Ishikawa (cell line): ENCODE measurements around the gene USP46.

Source experiments
- CEBPB ChIP-seq: IDR thresholded peaks from 2 replicates; pipeline ENCODE4 v1.6.1; 2012
- CREB1 ChIP-seq: IDR thresholded peaks from 2 replicates; pipeline ENCODE4 v1.6.1; 2012; ENCODE audit warnings: low read depth
- EGR1 ChIP-seq: IDR thresholded peaks from 2 replicates; pipeline ENCODE4 v1.6.1; 2012
- EP300 ChIP-seq: IDR thresholded peaks from 2 replicates; pipeline ENCODE4 v1.6.1; 2012; ENCODE audit warnings: borderline replicate concordance
- FOXM1 ChIP-seq: IDR thresholded peaks from 2 replicates; pipeline ENCODE4 v1.6.1; 2012; ENCODE audit warnings: low read depth, borderline replicate concordance
- NFIC ChIP-seq: IDR thresholded peaks from 2 replicates; pipeline ENCODE4 v1.6.1; 2012
- RAD21 ChIP-seq: IDR thresholded peaks from 2 replicates; pipeline ENCODE4 v1.6.1; 2012; ENCODE audit warnings: low read depth
- REST ChIP-seq: IDR thresholded peaks from 2 replicates; pipeline ENCODE4 v1.6.1; 2012; ENCODE audit warnings: low read depth, mild to moderate bottlenecking
- TAF1 ChIP-seq: IDR thresholded peaks from 2 replicates; pipeline ENCODE4 v1.6.1; 2012; ENCODE audit warnings: low read depth, mild to moderate bottlenecking
- TCF12 ChIP-seq: IDR thresholded peaks from 2 replicates; pipeline ENCODE4 v1.6.1; 2012; ENCODE audit warnings: low read depth
- TEAD4 ChIP-seq: IDR thresholded peaks from 2 replicates; pipeline ENCODE4 v1.6.1; 2012
- YY1 ChIP-seq: IDR thresholded peaks from 2 replicates; pipeline ENCODE4 v1.6.1; 2012; ENCODE audit warnings: low read depth
- ZBTB7A ChIP-seq: IDR thresholded peaks from 2 replicates; pipeline ENCODE4 v1.6.1; 2012; ENCODE audit warnings: low read depth
- TF ChIP-seq, protein P1 (sequence below): IDR thresholded peaks from 2 replicates; pipeline ENCODE4 v1.6.1; 2012
- TF ChIP-seq, protein P2 (sequence below): IDR thresholded peaks from 2 replicates; pipeline ENCODE4 v1.6.1; 2012

USP46 gene

GRCh38 chr4:52627876-52628275 is 31.2 kb downstream of the USP46 start:
- TF ChIP-seq, protein P1, sequence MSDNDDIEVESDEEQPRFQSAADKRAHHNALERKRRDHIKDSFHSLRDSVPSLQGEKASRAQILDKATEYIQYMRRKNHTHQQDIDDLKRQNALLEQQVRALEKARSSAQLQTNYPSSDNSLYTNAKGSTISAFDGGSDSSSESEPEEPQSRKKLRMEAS = no peak
- TF ChIP-seq TEAD4 = no peak
- no peak for TF ChIP-seq RAD21

GRCh38 chr4:52625216-52625615 is 33.9 kb downstream of the USP46 start:
- TF ChIP-seq YY1 = no peak
- TF ChIP-seq ZBTB7A = no peak
- TF ChIP-seq TEAD4 = no peak
- no peak for TF ChIP-seq CREB1
- no peak for TF ChIP-seq NFIC
- TF ChIP-seq, protein P1 = no peak
- no peak for TF ChIP-seq EGR1
- no peak for TF ChIP-seq REST
- TF ChIP-seq CEBPB = no peak

- TF ChIP-seq TEAD4 = no peak
These were observed 36.5 kb downstream of the USP46 start for GRCh38 chr4:52622564-52622963.

GRCh38 chr4:52621567-52621966 is 37.5 kb downstream of the USP46 start:
- TF ChIP-seq TCF12 = no peak
- TF ChIP-seq CREB1 = no peak
- no peak for TF ChIP-seq YY1
- no peak for TF ChIP-seq REST
- no peak for TF ChIP-seq FOXM1
- TF ChIP-seq EGR1 = no peak

DNA sequence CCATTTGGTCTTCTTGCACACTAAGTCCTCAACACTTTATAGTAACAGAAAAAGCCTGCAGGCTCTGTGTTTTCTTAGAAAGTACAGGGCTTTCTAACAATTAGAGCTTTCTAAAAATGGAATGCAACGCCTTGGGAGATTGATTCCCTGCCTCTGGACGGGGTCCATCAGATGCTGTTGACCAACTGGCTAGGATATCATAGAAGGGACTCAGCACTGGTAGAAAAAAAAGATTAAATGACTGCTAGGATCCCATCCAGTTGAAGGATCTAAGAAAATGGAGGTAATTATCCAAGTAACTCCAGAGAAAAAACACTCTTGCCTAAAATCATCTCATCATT is 39.5 kb downstream of the USP46 start:
- TF ChIP-seq, protein P1 = no peak
- TF ChIP-seq TAF1 = no peak
- no peak for TF ChIP-seq FOXM1
- TF ChIP-seq, protein P2, sequence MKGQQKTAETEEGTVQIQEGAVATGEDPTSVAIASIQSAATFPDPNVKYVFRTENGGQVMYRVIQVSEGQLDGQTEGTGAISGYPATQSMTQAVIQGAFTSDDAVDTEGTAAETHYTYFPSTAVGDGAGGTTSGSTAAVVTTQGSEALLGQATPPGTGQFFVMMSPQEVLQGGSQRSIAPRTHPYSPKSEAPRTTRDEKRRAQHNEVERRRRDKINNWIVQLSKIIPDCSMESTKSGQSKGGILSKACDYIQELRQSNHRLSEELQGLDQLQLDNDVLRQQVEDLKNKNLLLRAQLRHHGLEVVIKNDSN = no peak
- TF ChIP-seq EP300 = no peak
- no peak for TF ChIP-seq TCF12
- no peak for TF ChIP-seq TEAD4
- TF ChIP-seq YY1 = no peak
- TF ChIP-seq EGR1 = no peak
- TF ChIP-seq CREB1 = no peak
- TF ChIP-seq CEBPB = no peak
- no peak for TF ChIP-seq RAD21
- no peak for TF ChIP-seq NFIC
- no peak for TF ChIP-seq ZBTB7A
- TF ChIP-seq REST = no peak

DNA sequence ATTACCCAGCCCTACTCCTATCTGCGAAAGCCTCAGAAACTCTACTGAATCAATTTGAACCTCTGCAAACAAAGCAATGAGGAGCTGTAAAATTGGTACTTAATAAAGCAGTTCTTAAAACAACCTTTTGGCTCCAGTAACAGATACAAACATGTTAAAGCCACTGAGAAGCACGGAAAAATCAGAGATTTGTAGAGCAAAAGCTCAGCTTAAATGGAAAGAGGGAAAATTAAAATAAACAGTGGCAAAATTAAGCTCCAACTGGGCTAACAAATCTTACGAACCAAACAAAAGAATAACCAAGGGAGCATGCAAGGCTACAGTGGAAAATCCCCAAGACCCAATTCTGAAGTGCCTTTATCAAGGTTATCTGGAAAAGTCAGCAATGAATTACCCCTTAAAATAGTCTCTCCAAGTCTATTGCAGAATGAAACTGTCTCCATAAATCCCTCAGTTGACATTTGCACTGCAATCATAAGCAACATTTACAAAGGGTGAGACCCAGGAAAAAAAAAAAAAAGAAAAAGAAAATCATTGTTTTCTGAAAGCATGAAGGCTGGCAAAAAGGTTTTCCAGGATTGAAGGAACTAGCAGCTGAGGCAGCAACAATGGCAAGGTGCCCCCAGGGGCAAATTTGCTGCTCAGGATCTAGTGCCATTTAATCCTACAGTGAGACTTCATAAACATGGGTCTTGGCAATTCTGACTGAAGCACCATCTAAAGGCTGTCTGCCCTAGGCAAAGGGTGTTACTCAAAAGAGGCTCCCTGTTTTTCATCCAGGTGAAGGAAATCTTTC is 40.1 kb downstream of the USP46 start:
- TF ChIP-seq TCF12 = no peak
- TF ChIP-seq YY1 = no peak
- no peak for TF ChIP-seq NFIC
- no peak for TF ChIP-seq CREB1
- no peak for TF ChIP-seq TEAD4
- TF ChIP-seq EP300 = no peak
- TF ChIP-seq, protein P2 = no peak
- no peak for TF ChIP-seq ZBTB7A
- no peak for TF ChIP-seq EGR1
- TF ChIP-seq CEBPB = no peak
- TF ChIP-seq RAD21 = no peak
- TF ChIP-seq FOXM1 = no peak
- TF ChIP-seq, protein P1 = no peak
- TF ChIP-seq REST = no peak
- TF ChIP-seq TAF1 = no peak
